Thymus (tissue), 11 donors: ENCODE data around the gene VANGL1. TPM values are rescaled to one million over a fixed set of nuclear protein-coding genes. Genes with fewer than 3 reads are reported as not detected.

Experiments used
- DNase-seq, 9 donors: peaks; one replicate each; pipeline ENCODE4 v3.0.0-alpha.2; 2013; ENCODE audit warnings: low spot score in 9 of 9, low read depth in 6 of 9, missing footprints in 1 of 9
- H3K27ac ChIP-seq, 2 donors: one replicate each; pipeline ENCODE4 v1.5.1; 2013; ENCODE audit warnings: control low read depth in 1 of 2, low read depth in 1 of 2, low read length in 1 of 2, mild to moderate bottlenecking in 1 of 2, moderate library complexity in 1 of 2
- H3K27me3 ChIP-seq, 2 donors: one replicate each; pipeline ENCODE4 v1.5.1; 2013; ENCODE audit warnings: low read length in 1 of 2; ENCODE audit not compliant: control insufficient read depth in 2 of 2, insufficient read depth in 1 of 2
- H3K36me3 ChIP-seq, 2 donors: one replicate each; pipeline ENCODE4 v1.5.1; 2013; ENCODE audit warnings: low read length in 1 of 2, mild to moderate bottlenecking in 1 of 2, moderate library complexity in 1 of 2; ENCODE audit not compliant: control insufficient read depth in 2 of 2, insufficient read depth in 2 of 2
- H3K4me1 ChIP-seq, 2 donors: one replicate each; pipeline ENCODE4 v1.5.1; 2013; ENCODE audit warnings: low read length in 2 of 2; ENCODE audit not compliant: control insufficient read depth in 2 of 2, insufficient read depth in 2 of 2
- H3K4me3 ChIP-seq, 2 donors: one replicate each; pipeline ENCODE4 v1.5.1; 2013; ENCODE audit warnings: low read length in 2 of 2, control low read depth in 1 of 2, mild to moderate bottlenecking in 1 of 2
- H3K9me3 ChIP-seq, 2 donors: one replicate each; pipeline ENCODE4 v1.5.1; 2013; ENCODE audit warnings: low read length in 1 of 2, mild to moderate bottlenecking in 1 of 2; ENCODE audit not compliant: control insufficient read depth in 2 of 2, insufficient read depth in 1 of 2
- WGBS: extraction: QIAGEN DNeasy Blood & Tissue Kit; methylation state at CpG from one replicate; pipeline ENCODE4 v1.1.7; 2013; 5-methylcytosine and 5-hydroxymethylcytosine counted together
- polyA plus RNA-seq: library from polyadenylated mRNA; stranded (reverse); fragments of 200-250 nt; gene quantifications from one replicate; pipeline ENCODE4 v1.2.3, GENCODE V29; 2013
- total RNA-seq: library from RNA; stranded (reverse); fragments of 120-200 nt; gene quantifications from one replicate; pipeline ENCODE4 v1.2.4, GENCODE V29; 2013
- donor health status: healthy.

Gene VANGL1
- total and polyA plus RNA-seq, 2 donors = 2.9 to 6.7 TPM

- Histone ChIP-seq H3K27ac (peak overlapping the region in 1 of 2 donors; percentile 66), H3K4me1 (peaks cover 37 to 50% of the 10 kb centered on the region in 2 donors), H3K27me3 (no peaks in the 10 kb centered on the region), H3K36me3 (peaks cover 3 to 7% of the 10 kb centered on the region in 2 donors), H3K4me3 (no peak overlapping the region), H3K9me3 (no peaks in the 10 kb centered on the region)
- DNase-seq = peak in 3 of 9 donors; percentile 46 to 80 (median 64)
- whole genome bisulfite sequencing = 67% methylated on average over 13 of the region's 13 CpGs
Measured at GRCh38 chr1:115648717-115649691, 7.2 kb downstream of the VANGL1 start.

DNA sequence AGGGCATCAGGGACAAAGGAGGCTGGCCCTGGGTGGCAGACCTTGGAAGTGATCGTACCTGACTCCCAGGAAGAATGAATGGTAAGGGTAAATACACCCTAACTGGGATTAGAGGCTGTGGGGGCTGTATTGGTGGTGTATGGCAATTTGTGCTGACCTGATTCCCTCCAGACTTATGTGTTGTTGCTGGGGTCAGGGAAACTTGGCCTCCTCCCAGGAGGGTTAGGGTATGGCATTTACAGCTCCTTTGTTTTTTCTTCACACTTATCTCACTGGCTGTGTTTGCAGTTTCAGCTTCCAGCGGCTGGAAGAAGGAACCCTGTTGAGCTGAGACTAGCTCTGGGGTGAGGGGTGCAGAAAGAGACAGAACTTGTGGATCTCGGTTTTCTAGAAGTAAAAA, 8.2 kb downstream of the VANGL1 start:
- Histone ChIP-seq H3K4me3 (no peak overlapping the region), H3K27ac (no peak overlapping the region), H3K27me3 (no peaks in the 10 kb centered on the region), H3K9me3 (no peaks in the 10 kb centered on the region), H3K36me3 (peaks cover 4 to 7% of the 10 kb centered on the region in 2 donors), H3K4me1 (peaks cover 40 to 60% of the 10 kb centered on the region in 2 donors)
- WGBS = 89% methylated on average over 3 of the region's 3 CpGs
- DNase-seq = no peak

DNA sequence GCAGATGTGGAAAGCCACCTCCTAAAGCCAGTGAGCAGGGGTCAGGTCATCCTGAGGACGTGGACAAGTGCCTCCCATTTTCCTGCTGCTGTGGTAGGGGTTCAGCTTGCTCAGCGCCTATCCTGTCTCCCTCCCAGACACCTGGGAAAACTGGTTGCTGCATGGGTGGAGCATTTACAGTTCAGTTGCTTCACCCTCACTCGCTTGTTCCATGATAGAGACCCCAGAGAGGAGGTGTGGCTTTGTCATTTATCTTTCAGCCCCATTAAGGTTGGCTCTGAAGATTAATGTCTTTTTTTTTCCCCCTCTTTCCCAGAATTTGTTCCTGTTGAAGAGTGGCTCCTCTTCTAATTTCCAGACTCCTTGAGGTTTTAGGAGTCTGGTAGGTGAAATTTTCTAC, 9.2 kb downstream of the VANGL1 start:
- Histone ChIP-seq H3K4me1 (peaks cover 46 to 70% of the 10 kb centered on the region in 2 donors), H3K27me3 (no peaks in the 10 kb centered on the region), H3K36me3 (peaks cover 4 to 7% of the 10 kb centered on the region in 2 donors), H3K27ac (no peak overlapping the region), H3K4me3 (no peak overlapping the region), H3K9me3 (no peaks in the 10 kb centered on the region)
- WGBS = 94% methylated on average over 3 of the region's 3 CpGs
- DNase-seq = no peak

DNA sequence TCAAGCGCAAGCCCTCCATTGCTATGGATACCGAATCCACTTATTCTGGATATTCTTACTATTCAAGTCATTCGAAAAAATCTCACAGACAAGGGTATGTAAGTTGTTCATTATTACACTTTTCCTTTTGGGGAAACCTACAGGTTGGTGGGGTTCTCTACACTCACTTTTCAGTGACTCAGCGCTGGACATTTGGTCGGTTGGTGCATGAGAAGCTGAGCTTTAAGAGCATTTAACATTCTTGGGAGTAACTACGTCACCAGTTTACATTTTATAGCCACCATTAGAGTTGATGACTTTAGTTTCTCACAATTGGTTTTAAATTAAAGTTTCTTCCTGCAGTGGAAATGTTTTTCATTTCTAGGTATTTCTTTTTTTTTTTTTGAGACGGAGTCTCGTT, 9.6 kb downstream of the VANGL1 start:
- DNase-seq = no peak
- Histone ChIP-seq H3K4me1 (peaks cover 48 to 72% of the 10 kb centered on the region in 2 donors), H3K27ac (no peak overlapping the region), H3K4me3 (no peak overlapping the region), H3K27me3 (no peaks in the 10 kb centered on the region), H3K36me3 (peaks cover 4 to 7% of the 10 kb centered on the region in 2 donors), H3K9me3 (no peaks in the 10 kb centered on the region)
- 97% methylated on average over 8 of the region's 8 CpGs for WGBS

DNA sequence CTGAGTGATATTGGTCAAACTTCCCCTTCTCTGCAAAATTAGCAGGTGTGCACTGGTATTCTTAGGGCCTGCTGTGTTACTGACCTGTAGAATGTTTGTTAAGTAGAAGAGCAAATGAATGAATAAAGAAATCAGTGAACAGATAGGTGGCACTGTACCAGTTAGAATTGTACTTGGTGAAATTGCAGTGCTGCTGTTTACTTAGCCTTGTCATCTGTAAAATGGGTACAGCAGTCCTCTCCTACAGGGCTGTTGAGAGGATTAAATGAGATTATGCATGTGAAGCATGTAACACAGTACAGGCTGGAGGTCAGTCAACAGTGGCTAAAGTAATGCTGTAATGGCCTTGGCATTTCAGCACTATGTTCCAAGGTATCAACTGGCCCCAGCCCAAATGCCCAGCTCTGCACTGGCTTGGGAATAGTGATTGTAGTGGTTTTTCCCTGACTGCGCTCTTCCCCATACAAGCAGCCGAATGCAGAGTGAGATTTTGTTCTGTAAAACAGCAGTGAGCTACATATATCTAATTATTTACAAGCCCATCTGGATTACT, 10.5 kb downstream of the VANGL1 start:
- over 99% methylated on average over 2 of the region's 2 CpGs for WGBS
- H3K4me3 ChIP-seq = no peak overlapping the region
- no peaks in the 10 kb centered on the region for H3K9me3 ChIP-seq
- no peak overlapping the region for H3K27ac ChIP-seq
- H3K36me3 ChIP-seq = peaks cover 4 to 7% of the 10 kb centered on the region in 2 donors
- H3K4me1 ChIP-seq = peaks cover 48 to 73% of the 10 kb centered on the region in 2 donors
- H3K27me3 ChIP-seq = no peaks in the 10 kb centered on the region
- no peak for DNase-seq

GRCh38 chr1:115654125-115654524, 12.4 kb downstream of the VANGL1 start:
- H3K9me3 ChIP-seq = no peaks in the 10 kb centered on the region
- H3K27me3 ChIP-seq = no peaks in the 10 kb centered on the region
- no peak for DNase-seq
- no peak overlapping the region for H3K4me3 ChIP-seq
- H3K36me3 ChIP-seq = peaks cover 8 to 20% of the 10 kb centered on the region in 2 donors
- no peak overlapping the region for H3K27ac ChIP-seq
- H3K4me1 ChIP-seq = peaks cover 33 to 54% of the 10 kb centered on the region in 2 donors
- 97% methylated on average over 3 of the region's 3 CpGs for WGBS

GRCh38 chr1:115654663-115655305, 13.0 kb downstream of the VANGL1 start:
- Histone ChIP-seq H3K4me1 (peaks cover 28 to 48% of the 10 kb centered on the region in 2 donors), H3K9me3 (no peaks in the 10 kb centered on the region), H3K4me3 (no peak overlapping the region), H3K27me3 (no peaks in the 10 kb centered on the region), H3K27ac (peak overlapping the region in 1 of 2 donors; percentile 73), H3K36me3 (peaks cover 12 to 20% of the 10 kb centered on the region in 2 donors)
- DNase-seq = no peak
- 35% methylated on average over 14 of the region's 14 CpGs for WGBS

GRCh38 chr1:115655306-115655663, 13.5 kb downstream of the VANGL1 start:
- peak in 4 of 9 donors; percentile 55 to 78 (median 60) for DNase-seq
- Histone ChIP-seq H3K4me3 (no peak overlapping the region), H3K9me3 (no peaks in the 10 kb centered on the region), H3K4me1 (peaks cover 26 to 44% of the 10 kb centered on the region in 2 donors), H3K27me3 (no peaks in the 10 kb centered on the region), H3K27ac (peak overlapping the region; percentile 54 to 73), H3K36me3 (peaks cover 17 to 24% of the 10 kb centered on the region in 2 donors)
- WGBS = 5% methylated on average over 7 of the region's 7 CpGs

- Histone ChIP-seq H3K4me1 (peaks cover 26 to 42% of the 10 kb centered on the region in 2 donors), H3K36me3 (peaks cover 23 to 27% of the 10 kb centered on the region in 2 donors), H3K27me3 (no peaks in the 10 kb centered on the region), H3K9me3 (no peaks in the 10 kb centered on the region), H3K27ac (peak overlapping the region in 1 of 2 donors; percentile 73), H3K4me3 (no peak overlapping the region)
- 75% methylated on average over 4 of the region's 4 CpGs for WGBS
- DNase-seq = peak in 1 of 9 donors; percentile 36
Measured at GRCh38 chr1:115655916-115656315, 14.1 kb downstream of the VANGL1 start.
